SU-DHL-6 (cell line): Measurements from ENCODE around the gene NOTUM.

Experiments used
- CTCF ChIP-seq: fragments of 200-600 bp; sonication (generic); IDR thresholded peaks from one replicate; pipeline ENCODE4 v1.5.1; 2017; ENCODE audit warnings: antibody characterized with exemption, mild to moderate bottlenecking, low read length, moderate library complexity; ENCODE audit not compliant: insufficient read depth, poor library complexity, severe bottlenecking
- EZH2phosphoT487 ChIP-seq: fragments of 200-600 bp; sonication (generic), shearing (Covaris generic); conservative IDR thresholded peaks from 2 replicates; pipeline ENCODE4 v1.6.1; 2018; ENCODE audit warnings: mild to moderate bottlenecking, antibody characterized with exemption, low read length, moderate library complexity, mixed read lengths

GRCh38 chr17:81913394-81914102 is 47.4 kb downstream of the NOTUM start:
- TF ChIP-seq CTCF (no peak), EZH2phosphoT487 (no peak)
